GM23248 (cell line): ENCODE measurements around the gene VPREB3.

Source experiments
- EZH2 ChIP-seq: fragments of 200-600 bp; sonication (generic); IDR thresholded peaks from 2 replicates; pipeline ENCODE4 v1.6.1; 2018; ENCODE audit warnings: antibody characterized with exemption, mild to moderate bottlenecking; ENCODE audit not compliant: insufficient read depth, poor library complexity, severe bottlenecking
- EZH2phosphoT487 ChIP-seq: fragments of 200-600 bp; sonication (generic); IDR thresholded peaks from 2 replicates; pipeline ENCODE4 v1.6.1; 2018; ENCODE audit warnings: antibody characterized with exemption, moderate library complexity, mild to moderate bottlenecking, low read depth; ENCODE audit not compliant: insufficient read depth

DNA sequence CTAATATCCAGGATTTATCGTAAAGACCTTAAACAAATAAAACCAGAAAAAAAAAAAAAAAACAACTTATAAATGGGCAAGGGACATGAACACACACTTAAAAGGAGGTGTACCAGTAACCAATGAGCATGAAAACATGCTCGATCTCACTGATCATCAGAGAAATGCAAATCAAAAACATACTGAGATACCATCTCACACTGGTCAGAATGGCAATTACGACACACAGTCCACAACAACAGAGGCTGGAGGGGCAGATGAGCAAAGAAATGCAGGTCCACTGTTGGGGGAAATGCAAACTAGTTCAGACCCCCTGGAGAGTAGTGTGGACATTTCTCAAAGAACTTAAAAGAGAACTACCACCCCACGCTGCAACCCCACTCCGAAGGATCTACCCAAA lies 50.2 kb downstream of the VPREB3 start:
- TF ChIP-seq EZH2 = no peak
- TF ChIP-seq EZH2phosphoT487 = no peak
